Right ventricle myocardium inferior (tissue), 1 donor: Measurements from ENCODE around the gene DENND5B. TPM values are rescaled to one million over a fixed set of nuclear protein-coding genes. Genes with fewer than 3 reads are reported as not detected.

Experiments used
- total RNA-seq: library from RNA; stranded (reverse); fragmentation: NEBNext Ultra II Directional; extraction: Animal tissue kit (Norgen Biotek cat#: 25700); gene quantifications from one replicate; pipeline ENCODE4 v1.2.1, GENCODE V29; 2021
- donor health status: DM: no; HTN: yes; CAD: no; lungs with severe emphysema.

DENND5B gene
- total RNA-seq, 1 donor from 2014 or later, result 37.1 TPM

Other genes starting within 250 kb of the DENND5B start
- 6.4 TPM for gene ETFBKMT, start 68.6 kb upstream of the DENND5B start, total RNA-seq
- gene AMN1, start 137.9 kb upstream of the DENND5B start, total RNA-seq, result 11.5 TPM